Activated CD4-positive, alpha-beta T cell treated with anti-CD3 and anti-CD28 coated beads, Interleukin-2, amount 50 U/mL, for 16 hours (primary cell): Measurements from ENCODE around the gene B9D1.

Source experiments
- DNase-seq: peaks from one replicate; pipeline ENCODE4 v3.0.0-alpha.2; 2020

B9D1 gene

DNA sequence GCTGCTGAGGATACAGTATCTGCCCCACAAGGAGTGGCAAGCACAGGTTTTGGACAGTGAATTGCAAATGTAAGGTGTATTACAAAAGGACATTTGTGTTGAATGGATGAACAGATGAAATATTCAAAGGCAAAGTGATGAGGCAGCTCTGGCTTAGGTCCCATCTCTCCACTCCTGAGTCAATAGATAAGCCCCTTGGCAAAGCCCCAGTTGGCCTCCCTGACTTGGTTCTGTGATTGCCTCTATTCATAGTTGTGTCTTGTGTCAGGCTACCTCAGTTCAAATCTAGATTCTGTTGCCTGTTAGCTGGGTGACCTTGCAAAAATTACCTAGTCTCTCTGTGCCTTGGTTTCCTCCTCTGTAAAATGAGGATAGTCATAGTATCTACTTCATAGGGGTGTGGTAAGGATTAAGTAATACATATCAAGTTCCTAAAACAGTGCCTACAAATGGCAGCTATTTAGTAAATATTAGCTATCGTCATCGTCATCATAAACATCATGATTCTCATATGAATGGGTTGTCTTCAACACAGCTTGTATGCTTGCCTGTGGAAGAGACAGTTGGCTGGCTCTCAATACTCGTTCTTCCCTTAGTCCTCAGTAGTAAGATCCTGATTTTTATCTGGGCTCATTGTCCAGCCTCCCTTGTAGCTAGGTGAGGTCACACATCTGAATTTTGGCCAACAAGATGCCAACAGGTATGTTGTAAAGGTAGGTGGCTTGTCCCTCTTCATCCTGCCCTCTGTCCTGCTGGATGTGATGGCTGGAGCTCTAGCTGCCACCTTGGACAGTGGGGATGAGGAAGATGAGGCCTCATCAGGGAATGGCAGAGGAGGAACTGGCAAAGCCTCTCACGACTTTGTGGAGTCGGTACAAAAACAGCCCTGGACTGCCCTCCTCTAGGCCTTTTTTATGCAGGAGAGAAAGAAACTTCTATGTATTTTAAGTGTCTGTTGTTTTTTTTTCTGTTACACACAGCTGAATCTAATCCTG, 26.6 kb upstream of the B9D1 start:
- DNase-seq = no peak

DNA sequence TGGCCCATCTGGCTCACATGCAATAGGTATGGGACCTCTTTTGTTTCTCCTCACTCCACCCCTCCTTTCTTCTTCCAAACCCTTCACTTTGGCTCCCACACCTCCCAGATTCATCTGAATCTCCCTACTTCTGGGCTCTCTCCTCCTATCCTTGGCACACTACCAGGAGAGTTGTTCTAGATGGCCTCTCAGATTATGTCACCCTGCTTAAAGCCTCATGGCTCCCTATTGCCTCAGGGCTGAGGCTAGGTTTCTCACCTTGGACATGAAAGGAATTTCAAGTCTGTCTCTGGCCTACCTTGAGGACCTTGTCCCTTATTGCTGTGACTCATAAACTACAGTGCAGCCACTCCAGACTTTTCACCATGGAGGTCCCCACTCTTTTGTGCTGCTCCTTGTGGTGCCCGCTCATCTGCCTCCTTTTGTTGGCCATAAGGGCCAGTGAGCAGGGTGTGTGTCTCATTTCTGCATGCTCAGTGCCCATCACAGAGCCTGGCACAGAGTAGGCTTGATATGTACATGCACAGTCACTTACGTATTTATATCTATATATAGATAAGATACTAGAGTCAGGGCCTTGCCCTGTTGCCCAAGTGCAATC, 25.5 kb upstream of the B9D1 start:
- DNase-seq = no peak

DNA sequence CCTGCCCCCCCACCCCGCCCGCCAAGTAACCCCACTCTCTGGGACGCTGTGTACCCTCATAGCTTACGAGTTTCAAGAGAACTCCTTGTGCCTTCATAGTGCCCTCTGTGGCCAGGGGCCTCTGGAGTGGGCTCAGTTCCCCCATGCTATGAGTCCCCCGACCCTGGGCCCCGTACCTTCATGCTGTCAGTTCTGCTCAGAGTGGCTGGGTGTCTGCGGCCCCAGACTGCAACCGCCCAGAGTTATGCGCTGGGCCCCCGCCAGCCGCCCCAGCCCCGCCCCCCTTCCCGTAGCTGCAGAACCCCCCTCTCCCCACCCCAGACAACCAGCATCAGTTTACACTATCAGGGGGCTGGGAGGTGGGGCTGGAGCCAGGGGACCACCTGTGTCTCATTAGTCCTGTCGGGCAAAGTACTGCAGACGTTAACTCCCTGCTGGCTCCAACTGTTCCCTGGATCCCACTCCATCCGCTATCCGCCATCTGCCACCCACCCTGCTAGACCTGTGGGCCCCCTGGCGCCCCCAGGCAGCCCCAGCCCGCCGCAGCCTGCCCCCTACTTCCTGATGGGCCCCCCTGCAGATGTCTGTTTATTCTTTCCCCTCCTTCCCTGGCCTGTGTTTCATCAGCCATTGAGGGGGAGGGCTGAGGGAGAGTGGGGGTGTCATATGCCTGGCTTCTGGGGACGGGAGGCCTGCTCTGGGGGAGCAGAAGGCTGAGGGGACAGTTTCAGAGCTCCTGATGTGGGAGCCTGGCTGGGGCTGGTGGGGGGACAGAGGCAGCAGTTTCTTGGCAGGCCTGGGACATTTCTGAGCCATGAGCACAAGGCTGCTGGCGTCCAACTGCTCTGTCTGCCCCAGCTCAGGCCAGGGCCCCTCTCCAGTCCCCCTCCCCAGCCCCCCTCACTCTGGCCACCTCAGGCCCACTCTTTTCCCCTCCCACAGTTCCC, 24.7 kb upstream of the B9D1 start, which contains the start of gene MFAP4:
Gene MFAP4 (minus strand): TSS at position 217 of the 947 bp plus-strand sequence. CDS start 35 bp downstream, at position 182.
- no peak for DNase-seq

DNA sequence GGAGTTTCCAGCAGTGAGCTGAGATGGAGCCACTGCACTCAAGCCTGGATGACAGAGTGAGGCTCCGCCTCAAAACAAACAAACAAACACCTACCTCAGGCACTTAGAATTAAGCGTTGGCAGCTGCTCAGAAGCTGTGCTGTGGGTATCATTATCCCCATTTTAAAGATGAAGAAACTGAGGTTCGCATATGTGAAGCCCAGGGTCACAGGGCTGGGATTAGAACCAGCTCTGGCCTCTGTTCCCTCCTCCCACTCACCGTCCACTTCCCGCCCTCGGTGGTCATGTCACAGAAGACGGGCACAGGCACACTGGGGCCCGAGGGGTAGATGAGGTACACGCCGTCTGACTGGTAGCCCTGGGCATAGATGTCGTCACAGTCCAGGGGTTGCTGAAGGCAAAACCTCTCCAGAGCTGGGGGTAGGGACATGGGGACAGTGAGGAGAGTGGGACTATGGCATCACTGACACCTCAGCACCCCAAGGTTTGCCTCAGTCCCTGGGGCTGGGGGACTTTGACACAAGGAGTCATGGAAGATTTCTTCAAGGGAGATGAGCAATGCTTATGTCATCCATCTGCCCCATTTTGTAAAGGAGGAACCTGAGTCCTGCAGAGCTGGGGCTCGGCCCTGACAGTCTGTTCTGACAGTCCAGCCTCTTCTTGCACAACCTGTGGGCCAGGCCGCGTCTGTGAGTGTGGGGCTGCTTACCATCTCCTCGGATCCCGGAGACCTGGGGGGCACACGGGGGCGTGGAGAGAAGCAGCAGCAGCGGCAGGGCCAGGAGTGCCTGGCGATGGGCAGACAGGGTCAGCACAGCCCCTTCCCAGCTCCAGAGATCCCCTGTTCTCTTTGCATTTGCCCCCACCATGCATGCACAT, 23.8 kb upstream of the B9D1 start:
- no peak for DNase-seq

DNA sequence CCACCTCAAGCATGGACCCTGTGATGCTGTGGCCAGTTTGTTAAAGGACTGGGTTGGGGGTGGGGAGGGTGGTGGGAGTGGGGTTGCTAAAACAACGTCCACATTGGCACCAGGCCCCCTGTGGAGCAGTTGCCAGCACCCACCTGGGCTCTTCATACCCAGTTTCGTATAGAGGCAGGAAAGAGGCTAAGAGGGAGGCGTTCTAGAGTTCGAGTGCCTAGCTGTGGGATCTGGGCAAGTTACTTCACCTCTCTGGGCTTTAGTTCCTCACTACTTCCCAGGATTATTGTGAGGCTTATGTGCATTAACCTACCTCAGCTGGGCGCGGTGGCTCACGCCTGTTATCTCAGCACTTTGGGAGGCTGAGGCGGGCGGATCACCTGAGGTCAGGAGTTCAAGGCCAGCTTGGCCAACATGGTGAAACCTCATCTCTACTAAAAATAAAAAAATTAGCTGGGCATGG, 23.0 kb upstream of the B9D1 start:
- no peak for DNase-seq

DNA sequence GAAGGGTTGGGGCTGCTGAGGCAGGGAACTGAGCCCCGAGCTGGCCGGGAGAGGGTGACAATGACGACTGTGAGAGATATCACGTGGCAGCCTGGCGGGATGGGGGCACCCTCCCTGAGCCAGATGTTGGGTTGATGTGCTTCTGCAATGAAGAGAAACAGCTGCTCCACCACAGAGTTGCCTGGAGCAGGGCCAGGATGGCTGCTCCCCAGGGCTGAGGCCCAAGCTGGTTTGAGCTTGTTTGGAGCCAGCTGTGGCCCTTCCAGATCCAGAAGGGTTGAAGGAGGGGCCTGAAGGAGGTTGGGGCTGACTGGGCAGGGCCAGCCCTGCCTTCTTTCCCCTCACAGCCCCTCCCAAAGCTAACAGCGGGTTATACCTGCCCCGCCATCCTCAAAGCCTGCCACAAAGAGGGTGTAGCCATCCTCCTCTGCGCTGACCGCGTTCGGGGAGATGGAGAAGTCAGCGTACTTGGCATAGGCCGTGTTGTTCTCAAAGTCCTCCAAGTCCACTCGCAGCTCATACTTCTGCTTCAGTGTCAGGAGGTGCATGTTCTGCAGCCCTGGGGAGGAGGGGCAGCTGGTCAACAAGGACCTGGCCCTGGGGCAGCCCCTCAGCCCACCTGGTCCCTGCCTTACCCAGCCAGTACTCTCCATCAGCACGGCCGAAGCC, 22.3 kb upstream of the B9D1 start:
- DNase-seq = no peak

DNA sequence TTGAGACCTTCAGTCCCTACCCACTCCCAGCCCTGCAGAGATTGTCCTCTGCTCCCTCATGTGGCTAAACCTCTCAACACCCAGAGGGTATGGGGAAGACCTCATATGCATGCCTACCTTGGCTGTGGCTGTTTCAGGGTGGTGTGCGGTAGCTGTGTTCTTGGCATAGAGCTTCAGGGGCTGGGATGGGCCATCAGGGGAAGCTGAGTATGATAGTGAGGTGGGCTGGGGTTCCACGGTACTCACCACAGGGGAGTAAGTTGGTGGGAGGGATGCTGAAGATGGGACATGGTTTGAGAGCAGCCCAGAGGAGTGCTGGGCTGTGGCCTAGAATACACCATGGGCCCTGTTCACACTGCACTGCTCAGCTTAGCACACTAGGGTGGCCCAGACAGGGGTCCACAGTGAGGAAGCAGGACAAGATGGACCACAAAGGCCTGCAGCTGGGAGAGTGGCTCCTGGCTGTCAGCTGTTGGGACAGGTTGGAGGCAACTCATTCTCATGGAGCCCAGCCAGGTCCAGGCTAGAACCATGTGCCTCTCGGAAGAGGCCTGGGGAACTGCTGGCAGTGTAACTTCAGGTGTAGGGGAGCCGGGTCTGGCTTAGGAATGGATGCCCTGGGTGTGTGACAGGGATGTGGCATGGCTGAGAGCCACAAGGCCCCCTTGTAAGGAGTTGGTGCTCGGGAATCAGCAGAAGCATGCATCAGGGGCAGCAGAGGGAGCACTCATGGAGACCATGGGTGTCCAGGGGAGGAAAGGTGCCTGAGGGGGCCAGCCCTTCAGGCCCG, 21.4 kb upstream of the B9D1 start:
- DNase-seq = no peak

DNA sequence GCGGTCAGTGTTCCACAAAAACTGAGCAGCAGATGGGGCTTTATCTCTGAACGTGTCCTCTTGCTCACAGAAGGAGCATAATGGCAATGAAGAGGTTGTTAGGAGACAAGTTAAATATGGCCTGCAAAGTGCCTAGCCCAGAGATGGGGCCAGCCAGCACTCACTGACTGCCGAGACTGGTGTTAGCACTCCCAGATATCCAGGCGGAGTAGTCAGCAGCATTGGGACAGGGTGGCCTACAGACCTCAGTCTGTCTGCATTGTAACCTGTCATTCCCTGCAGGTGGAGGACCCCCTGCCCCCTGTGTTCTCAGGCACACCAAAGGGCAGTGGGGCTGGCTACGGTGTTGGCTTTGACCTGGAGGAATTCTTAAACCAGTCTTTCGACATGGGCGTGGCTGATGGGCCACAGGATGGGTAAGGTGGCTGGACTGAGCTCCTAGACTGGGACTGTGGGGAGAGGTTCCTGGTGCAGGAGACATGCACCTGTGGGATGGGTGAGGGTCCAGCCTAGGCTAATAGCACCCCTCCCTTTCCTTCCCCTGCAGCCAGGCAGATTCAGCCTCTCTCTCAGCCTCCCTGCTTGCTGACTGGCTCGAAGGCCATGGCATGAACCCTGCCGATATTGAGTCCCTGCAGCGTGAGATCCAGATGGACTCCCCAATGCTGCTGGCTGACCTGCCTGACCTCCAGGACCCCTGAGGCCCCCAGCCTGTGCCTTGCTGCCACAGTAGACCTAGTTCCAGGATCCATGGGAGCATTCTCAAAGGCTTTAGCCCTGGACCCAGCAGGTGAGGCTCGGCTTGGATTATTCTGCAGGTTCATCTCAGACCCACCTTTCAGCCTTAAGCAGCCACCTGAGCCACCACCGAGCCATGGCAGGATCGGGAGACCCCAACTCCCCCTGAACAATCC, 20.3 kb upstream of the B9D1 start:
- no peak for DNase-seq

DNA sequence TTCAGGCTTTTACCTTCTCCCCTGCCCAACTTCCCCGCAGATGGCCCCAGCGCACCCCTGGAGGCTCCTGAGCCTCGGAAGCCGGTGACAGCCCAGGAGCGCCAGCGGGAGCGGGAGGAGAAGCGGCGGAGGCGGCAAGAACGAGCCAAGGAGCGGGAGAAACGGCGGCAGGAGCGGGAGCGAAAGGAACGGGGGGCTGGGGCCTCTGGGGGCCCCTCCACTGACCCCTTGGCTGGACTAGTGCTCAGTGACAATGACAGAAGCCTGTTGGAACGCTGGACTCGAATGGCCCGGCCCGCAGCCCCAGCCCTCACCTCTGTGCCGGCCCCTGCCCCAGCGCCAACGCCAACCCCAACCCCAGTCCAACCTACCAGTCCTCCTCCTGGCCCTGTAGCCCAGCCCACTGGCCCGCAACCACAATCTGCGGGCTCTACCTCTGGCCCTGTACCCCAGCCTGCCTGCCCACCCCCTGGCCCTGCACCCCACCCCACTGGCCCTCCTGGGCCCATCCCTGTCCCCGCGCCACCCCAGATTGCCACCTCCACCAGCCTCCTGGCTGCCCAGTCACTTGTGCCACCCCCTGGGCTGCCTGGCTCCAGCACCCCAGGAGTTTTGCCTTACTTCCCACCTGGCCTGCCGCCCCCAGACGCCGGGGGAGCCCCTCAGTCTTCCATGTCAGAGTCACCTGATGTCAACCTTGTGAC, 19.4 kb upstream of the B9D1 start:
- DNase-seq = no peak

DNA sequence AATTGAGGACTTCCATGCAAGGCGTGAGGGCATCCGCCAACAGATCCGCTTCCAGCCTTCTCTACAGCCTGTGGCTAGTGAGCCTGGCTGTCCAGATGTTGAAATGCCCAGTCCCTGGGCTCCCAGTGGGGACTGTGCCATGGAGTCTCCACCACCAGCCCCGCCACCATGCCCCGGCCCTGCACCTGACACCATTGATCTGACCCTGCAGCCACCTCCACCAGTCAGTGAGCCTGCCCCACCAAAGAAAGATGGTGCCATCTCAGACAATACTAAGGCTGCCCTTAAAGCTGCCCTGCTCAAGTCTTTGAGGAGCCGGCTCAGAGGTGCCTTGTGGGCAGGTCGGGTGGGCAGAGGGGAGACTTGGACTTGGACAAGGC, 18.8 kb upstream of the B9D1 start:
- DNase-seq = no peak

DNA sequence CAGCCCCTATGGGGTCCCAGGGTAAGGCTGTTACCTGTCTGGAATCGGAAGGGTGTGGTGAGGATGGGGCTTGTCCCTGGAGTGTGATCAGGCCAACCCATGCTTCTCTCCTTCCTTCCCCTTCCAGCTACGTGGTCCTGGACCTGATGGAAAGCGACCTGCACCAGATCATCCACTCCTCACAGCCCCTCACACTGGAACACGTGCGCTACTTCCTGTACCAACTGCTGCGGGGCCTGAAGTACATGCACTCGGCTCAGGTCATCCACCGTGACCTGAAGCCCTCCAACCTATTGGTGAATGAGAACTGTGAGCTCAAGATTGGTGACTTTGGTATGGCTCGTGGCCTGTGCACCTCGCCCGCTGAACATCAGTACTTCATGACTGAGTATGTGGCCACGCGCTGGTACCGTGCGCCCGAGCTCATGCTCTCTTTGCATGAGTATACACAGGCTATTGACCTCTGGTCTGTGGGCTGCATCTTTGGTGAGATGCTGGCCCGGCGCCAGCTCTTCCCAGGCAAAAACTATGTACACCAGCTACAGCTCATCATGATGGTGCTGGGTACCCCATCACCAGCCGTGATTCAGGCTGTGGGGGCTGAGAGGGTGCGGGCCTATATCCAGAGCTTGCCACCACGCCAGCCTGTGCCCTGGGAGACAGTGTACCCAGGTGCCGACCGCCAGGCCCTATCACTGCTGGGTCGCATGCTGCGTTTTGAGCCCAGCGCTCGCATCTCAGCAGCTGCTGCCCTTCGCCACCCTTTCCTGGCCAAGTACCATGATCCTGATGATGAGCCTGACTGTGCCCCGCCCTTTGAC, 18.2 kb upstream of the B9D1 start:
- no peak for DNase-seq

DNA sequence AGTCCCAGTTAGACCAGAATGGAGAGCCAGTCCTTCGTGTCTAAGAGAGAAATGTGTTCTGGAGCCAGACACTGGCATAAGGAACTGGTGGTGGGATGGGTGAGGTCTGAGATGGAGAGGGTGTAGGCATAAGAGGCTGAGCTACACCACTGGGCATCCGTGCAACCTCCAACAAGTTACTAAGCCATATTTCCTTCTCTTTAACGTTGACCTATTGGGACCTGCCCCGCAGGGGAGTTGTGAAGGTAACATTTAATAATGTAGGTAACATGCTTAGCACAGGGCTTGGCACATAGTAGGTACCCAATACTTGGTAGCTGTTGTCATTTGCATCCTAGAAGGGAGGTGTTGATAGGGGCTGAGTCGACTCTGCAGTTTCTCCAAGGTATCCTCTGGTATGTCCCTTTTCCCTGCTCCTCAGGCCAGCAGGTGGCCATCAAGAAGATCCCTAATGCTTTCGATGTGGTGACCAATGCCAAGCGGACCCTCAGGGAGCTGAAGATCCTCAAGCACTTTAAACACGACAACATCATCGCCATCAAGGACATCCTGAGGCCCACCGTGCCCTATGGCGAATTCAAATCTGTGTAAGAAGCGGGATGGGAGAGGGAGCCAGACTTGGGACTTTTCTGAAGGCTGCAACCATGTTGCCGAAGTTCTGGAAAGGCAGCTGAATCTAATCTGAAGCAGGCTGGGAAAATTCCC, 17.0 kb upstream of the B9D1 start:
- DNase-seq = no peak

DNA sequence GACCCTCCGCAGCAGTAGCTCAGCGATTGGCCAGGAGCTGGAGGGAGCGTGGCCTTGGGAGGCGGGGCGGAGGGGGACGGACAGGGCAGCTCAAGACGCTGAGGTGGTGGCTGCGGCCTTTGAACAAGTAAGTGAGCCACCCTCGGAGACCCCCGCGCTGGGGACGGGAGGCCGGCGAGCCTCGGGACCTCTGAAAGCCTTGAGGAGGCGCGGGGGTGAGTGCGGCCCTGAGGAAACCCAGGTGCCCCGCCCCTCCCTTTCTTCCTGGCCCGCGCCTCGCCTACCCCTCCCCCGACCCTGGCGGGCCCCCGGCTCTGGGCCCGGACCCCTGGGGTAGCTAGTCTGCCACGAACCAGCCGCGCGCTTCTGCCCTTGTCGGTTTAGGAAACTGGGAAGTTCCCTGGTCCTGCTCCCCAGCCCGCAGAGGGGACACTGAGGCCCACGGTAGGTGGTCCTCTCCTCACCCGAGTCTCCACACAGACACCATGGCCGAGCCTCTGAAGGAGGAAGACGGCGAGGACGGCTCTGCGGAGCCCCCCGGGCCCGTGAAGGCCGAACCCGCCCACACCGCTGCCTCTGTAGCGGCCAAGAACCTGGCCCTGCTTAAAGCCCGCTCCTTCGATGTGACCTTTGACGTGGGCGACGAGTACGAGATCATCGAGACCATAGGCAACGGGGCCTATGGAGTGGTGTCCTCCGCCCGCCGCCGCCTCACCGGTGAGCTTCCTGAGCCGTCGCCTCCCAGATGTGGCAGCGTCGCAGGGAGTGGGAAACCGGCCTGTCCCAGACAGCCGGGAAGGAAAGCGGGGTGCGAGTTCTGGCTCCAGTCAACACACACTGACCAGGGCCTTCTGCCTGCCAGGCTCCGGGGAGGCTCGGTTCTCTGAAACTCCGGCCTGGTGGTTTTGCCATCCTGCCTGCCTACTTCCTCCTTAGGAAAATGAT, 16.2 kb upstream of the B9D1 start, which contains the start of gene MAPK7:
Gene MAPK7 (plus strand): TSS at position 83 of the 945 bp plus-strand sequence. CDS start 403 bp downstream, at position 486.
- no peak for DNase-seq

DNA sequence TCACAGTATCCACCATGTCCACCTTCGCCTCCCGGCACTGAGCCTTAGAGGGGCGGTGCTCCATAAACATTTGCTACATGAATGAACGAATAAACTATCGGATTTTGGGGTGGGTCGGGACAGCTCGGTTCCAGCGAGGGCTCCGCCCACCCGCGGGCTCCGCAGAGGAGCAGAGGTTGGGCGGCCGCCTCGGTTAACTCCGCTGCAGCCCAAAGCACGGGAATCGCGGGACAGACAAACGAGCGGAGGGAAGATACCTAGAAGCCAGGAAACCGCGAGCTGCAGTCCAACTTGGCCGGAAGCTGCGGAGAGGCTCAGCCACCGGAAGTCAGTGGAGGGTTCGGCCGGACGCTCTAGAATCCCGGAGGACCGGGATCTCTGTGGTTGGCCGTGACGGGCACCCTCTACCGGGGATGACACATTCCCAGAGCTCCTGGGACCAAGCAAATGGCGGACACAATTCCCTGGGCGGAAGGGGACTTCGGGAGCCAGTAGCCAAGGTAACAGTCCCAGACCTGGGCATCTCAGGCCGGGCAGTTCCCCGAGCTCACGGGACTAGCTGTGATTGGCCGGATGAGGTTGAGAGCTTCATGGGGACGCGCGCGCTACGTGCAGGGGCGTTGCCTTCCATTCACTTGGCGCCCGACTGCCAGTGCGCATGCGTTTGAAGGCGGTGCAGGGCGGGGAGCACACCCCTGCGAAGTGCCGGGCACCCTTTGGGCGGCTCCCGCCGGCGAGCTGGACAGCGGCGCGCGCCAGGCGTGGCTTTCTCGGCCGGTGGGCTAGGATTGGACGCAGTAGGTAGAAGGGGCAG, 15.3 kb upstream of the B9D1 start:
- DNase-seq = peak; percentile 98

DNA sequence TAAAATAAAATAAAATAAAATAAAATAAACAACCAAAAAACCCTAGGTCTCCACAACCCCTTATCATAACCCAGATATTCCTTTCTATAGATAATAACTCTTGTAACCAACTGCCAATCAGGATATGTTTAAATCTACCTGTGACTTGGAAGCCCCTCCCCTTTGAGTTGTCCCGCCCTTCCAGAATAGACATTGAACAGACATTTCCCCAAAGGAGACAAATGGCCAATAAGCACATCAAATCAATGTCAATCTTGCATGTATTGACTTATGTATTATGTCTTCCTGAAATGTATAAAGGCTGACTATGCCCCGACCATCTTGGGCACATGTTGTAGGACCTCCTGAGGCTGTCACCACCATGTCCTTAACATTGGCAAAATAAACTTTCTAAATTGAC, 14.3 kb upstream of the B9D1 start:
- DNase-seq = no peak
